Measurements from ENCODE around the gene LNX1. TPM values are rescaled to one million over a fixed set of nuclear protein-coding genes. Genes with fewer than 3 reads are reported as not detected.

LNX1 gene
- total RNA-seq, 2 experiments from 2014 or later = not detected

DNA sequence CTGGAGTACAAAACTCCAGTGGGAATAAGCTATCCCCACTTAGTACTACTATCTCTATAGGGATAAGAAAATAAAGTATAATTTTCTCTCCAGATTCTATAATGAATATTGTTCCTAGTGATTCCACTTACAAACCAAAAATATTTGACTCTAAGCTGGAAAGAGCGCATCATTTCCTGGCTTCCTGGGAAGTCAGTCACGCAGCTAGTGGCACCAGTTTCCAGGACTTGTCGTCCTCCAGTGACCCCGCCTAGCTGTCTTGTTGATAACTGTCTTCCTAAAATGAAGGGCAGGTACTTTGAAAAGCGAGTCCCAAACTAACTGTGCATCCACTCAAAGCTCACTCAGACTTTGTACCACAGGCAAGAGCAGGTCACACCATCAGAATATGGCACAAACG is 39.3 kb downstream of the LNX1 start:
- TF ChIP-seq CTCF (conservative IDR thresholded peaks at IDR 0.05; ENCODE audit: low read length) = no peak
- no peak for TF ChIP-seq EZH2phosphoT487 (IDR thresholded peaks at IDR 0.05; ENCODE audit: borderline replicate concordance, low read depth, low read length)
- Histone ChIP-seq H2AFZ (ENCODE audit: low read length) (no peak overlapping the region), H3K4me2 (ENCODE audit: low read length) (no peak overlapping the region), H3K9me2 (ENCODE audit: insufficient read depth, low read length) (no peaks in the 10 kb centered on the region), H3K9me3 (ENCODE audit: low read length) (no peaks in the 10 kb centered on the region), H3K27ac (ENCODE audit: low read depth, low read length, poor library complexity, severe bottlenecking) (no peak overlapping the region), H3K4me1 (ENCODE audit: insufficient read depth, low read length, poor library complexity, severe bottlenecking) (no peaks in the 10 kb centered on the region), H3K4me3 (ENCODE audit: low read depth, low read length, poor library complexity, severe bottlenecking) (no peak overlapping the region), H4K20me1 (ENCODE audit: insufficient read depth, low read length) (no peaks in the 10 kb centered on the region), H3K36me3 (ENCODE audit: insufficient read depth, low read length) (no peaks in the 10 kb centered on the region), H3K79me2 (ENCODE audit: insufficient read depth, low read depth, low read length) (no peaks in the 10 kb centered on the region)
- intact Hi-C loops (cut with micrococcal nuclease; ENCODE audit: unreplicated experiment) = no loop called here
- ChIA-PET CTCF (ENCODE audit: unreplicated experiment) (no interaction called here), POLR2A (interaction anchor here (0.7 to 1.2 kb wide), 2 partner anchors 12 to 42 kb away, joined by 4 read pairs; no protein-coding TSS in a partner anchor)
- no TSS peak for BruUV-seq (replicated peaks)
- no peak for DNase-seq (ENCODE audit: low spot score)

DNA sequence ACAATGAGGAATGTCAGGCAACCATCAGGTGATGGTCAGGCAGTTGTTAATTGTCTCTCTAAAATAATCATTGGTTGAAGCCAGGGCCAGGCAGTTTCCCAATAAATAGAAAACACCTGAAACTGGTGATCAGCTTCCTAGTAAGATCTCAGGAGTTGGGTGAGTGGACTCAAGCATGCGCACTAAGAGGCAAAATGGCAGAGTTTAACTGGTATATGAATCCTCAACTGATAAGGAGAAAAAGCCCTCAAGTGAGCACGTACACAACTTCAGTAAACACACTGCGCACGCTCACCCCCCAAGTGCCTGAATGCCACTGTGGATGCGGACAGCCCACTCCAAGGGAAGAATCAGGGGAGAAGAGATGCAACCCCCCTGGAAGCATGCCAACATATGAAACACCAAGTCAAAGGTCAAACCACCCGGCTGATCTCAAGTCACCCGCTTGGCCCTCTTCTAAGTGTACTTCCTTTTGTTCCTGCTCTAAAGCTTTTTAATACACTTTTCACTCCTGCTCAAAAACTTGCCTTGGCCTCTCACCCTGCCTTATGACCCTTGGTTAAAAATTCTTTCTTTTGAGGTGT is 39.9 kb downstream of the LNX1 start:
- Histone ChIP-seq H3K4me1 (ENCODE audit: insufficient read depth, low read length, poor library complexity, severe bottlenecking) (no peaks in the 10 kb centered on the region), H2AFZ (ENCODE audit: low read length) (no peak overlapping the region), H3K79me2 (ENCODE audit: insufficient read depth, low read depth, low read length) (no peaks in the 10 kb centered on the region), H3K4me2 (ENCODE audit: low read length) (no peak overlapping the region), H3K9me3 (ENCODE audit: low read length) (no peaks in the 10 kb centered on the region), H3K36me3 (ENCODE audit: insufficient read depth, low read length) (no peaks in the 10 kb centered on the region), H3K4me3 (ENCODE audit: low read depth, low read length, poor library complexity, severe bottlenecking) (no peak overlapping the region), H3K9me2 (ENCODE audit: insufficient read depth, low read length) (no peaks in the 10 kb centered on the region), H4K20me1 (ENCODE audit: insufficient read depth, low read length) (no peaks in the 10 kb centered on the region), H3K27ac (ENCODE audit: low read depth, low read length, poor library complexity, severe bottlenecking) (no peak overlapping the region)
- CTCF ChIA-PET (ENCODE audit: unreplicated experiment) = no interaction called here
- POLR2A ChIA-PET = interaction anchor here (1.1 to 1.2 kb wide), 2 partner anchors 10 to 13 kb away, joined by 3 to 4 read pairs; no protein-coding TSS in a partner anchor
- TF ChIP-seq EZH2phosphoT487 (IDR thresholded peaks at IDR 0.05; ENCODE audit: borderline replicate concordance, low read depth, low read length) (no peak), CTCF (conservative IDR thresholded peaks at IDR 0.05; ENCODE audit: low read length) (no peak)
- intact Hi-C loops (cut with micrococcal nuclease; ENCODE audit: unreplicated experiment) = no loop called here
- no peak for DNase-seq (ENCODE audit: low spot score)
- no TSS peak for BruUV-seq (replicated peaks)

DNA sequence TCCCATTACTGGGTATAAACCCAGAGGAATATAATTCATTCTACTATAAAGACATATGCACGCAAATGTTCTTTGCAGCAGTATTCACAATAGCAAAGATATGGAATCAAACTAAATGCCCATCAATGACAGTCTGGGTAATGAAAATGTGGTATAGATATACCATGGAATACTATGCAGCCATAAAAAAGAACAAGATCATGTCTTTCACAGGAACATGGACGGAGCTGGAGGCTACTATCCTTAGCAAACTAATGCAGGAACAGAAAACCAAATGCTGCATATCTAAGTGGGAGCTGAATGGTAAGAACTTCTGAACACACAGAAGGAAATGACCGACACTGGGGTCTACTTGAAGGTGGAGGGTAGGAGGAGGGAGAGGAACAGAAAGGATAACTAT is 42.6 kb downstream of the LNX1 start:
- no peak overlapping the region for H2AFZ ChIP-seq (ENCODE audit: low read length)
- no TSS peak for BruUV-seq (replicated peaks)
- no peaks in the 10 kb centered on the region for H3K9me2 ChIP-seq (ENCODE audit: insufficient read depth, low read length)
- no peak for TF ChIP-seq CTCF (conservative IDR thresholded peaks at IDR 0.05; ENCODE audit: low read length)
- no peak overlapping the region for H3K4me3 ChIP-seq (ENCODE audit: low read depth, low read length, poor library complexity, severe bottlenecking)
- ChIA-PET POLR2A (no interaction called here), CTCF (ENCODE audit: unreplicated experiment) (no interaction called here)
- intact Hi-C loops (cut with micrococcal nuclease; ENCODE audit: unreplicated experiment) = no loop called here
- H3K27ac ChIP-seq (ENCODE audit: low read depth, low read length, poor library complexity, severe bottlenecking) = no peak overlapping the region
- H3K79me2 ChIP-seq (ENCODE audit: insufficient read depth, low read depth, low read length) = no peaks in the 10 kb centered on the region
- H4K20me1 ChIP-seq (ENCODE audit: insufficient read depth, low read length) = no peaks in the 10 kb centered on the region
- H3K4me1 ChIP-seq (ENCODE audit: insufficient read depth, low read length, poor library complexity, severe bottlenecking) = no peaks in the 10 kb centered on the region
- DNase-seq (ENCODE audit: low spot score) = no peak
- no peak overlapping the region for H3K4me2 ChIP-seq (ENCODE audit: low read length)
- H3K36me3 ChIP-seq (ENCODE audit: insufficient read depth, low read length) = no peaks in the 10 kb centered on the region
- H3K9me3 ChIP-seq (ENCODE audit: low read length) = no peaks in the 10 kb centered on the region

Measured in OCI-LY7 (cell line).